Ishikawa (cell line): ENCODE measurements around the gene MYLK3.

Experiments
- CEBPB ChIP-seq: IDR thresholded peaks from 2 replicates; pipeline ENCODE4 v1.6.1; 2012
- CREB1 ChIP-seq: IDR thresholded peaks from 2 replicates; pipeline ENCODE4 v1.6.1; 2012; ENCODE audit warnings: low read depth
- EGR1 ChIP-seq: IDR thresholded peaks from 2 replicates; pipeline ENCODE4 v1.6.1; 2012
- EP300 ChIP-seq: IDR thresholded peaks from 2 replicates; pipeline ENCODE4 v1.6.1; 2012; ENCODE audit warnings: borderline replicate concordance
- FOXM1 ChIP-seq: IDR thresholded peaks from 2 replicates; pipeline ENCODE4 v1.6.1; 2012; ENCODE audit warnings: low read depth, borderline replicate concordance
- NFIC ChIP-seq: IDR thresholded peaks from 2 replicates; pipeline ENCODE4 v1.6.1; 2012
- RAD21 ChIP-seq: IDR thresholded peaks from 2 replicates; pipeline ENCODE4 v1.6.1; 2012; ENCODE audit warnings: low read depth
- REST ChIP-seq: IDR thresholded peaks from 2 replicates; pipeline ENCODE4 v1.6.1; 2012; ENCODE audit warnings: low read depth, mild to moderate bottlenecking
- TAF1 ChIP-seq: IDR thresholded peaks from 2 replicates; pipeline ENCODE4 v1.6.1; 2012; ENCODE audit warnings: low read depth, mild to moderate bottlenecking
- TCF12 ChIP-seq: IDR thresholded peaks from 2 replicates; pipeline ENCODE4 v1.6.1; 2012; ENCODE audit warnings: low read depth
- TEAD4 ChIP-seq: IDR thresholded peaks from 2 replicates; pipeline ENCODE4 v1.6.1; 2012
- YY1 ChIP-seq: IDR thresholded peaks from 2 replicates; pipeline ENCODE4 v1.6.1; 2012; ENCODE audit warnings: low read depth
- ZBTB7A ChIP-seq: IDR thresholded peaks from 2 replicates; pipeline ENCODE4 v1.6.1; 2012; ENCODE audit warnings: low read depth
- TF ChIP-seq, protein P1 (sequence below): IDR thresholded peaks from 2 replicates; pipeline ENCODE4 v1.6.1; 2012

DNA sequence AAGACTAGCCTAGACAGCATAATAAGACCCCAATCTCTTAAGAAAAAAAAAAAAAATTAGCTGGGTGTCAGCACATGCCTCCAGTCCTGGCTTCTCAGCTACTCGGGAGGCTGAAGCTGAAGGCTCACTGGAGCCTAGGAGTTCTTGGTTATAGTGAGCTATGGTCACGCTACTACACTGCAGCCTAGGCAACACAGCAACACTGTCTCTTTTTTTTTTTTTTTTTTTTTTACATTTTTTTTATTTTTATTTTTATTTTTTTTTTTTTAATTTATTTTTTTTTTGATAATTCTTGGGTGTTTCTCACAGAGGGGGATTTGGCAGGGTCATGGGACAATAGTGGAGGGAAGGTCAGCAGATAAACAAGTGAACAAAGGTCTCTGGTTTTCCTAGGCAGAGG, 54.5 kb downstream of the MYLK3 start:
- TF ChIP-seq REST (no peak), ZBTB7A (no peak), EP300 (no peak), YY1 (no peak), TAF1 (no peak), RAD21 (no peak), CREB1 (no peak), CEBPB (no peak), NFIC (no peak), TEAD4 (no peak), FOXM1 (no peak), EGR1 (no peak), TCF12 (no peak)
- TF ChIP-seq, protein P1, sequence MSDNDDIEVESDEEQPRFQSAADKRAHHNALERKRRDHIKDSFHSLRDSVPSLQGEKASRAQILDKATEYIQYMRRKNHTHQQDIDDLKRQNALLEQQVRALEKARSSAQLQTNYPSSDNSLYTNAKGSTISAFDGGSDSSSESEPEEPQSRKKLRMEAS: no peak
